Loucy (cell line): ENCODE measurements around the gene FNTB.
A peak's percentile ranks its signal among the peaks of the same experiment; 100 is the strongest.

Experiments used
- H2AFZ ChIP-seq: fragments of 200-600 bp; sonication (generic); 2 replicates; pipeline ENCODE4 v1.6.0; 2016; ENCODE audit warnings: antibody characterized with exemption, mild to moderate bottlenecking, low read length, moderate library complexity
- H3F3A ChIP-seq: fragments of 200-600 bp; 2 replicates; pipeline ENCODE4 v1.6.0; 2016; ENCODE audit warnings: antibody characterized with exemption, low read depth, mild to moderate bottlenecking
- H3K27me3 ChIP-seq: fragments of 200-600 bp; sonication (generic); 2 replicates; pipeline ENCODE4 v1.6.1; 2014; ENCODE audit warnings: low read length, mild to moderate bottlenecking; ENCODE audit not compliant: insufficient read depth, poor library complexity, severe bottlenecking
- H3K36me3 ChIP-seq: fragments of 200-600 bp; sonication (generic); 2 replicates; pipeline ENCODE4 v1.6.1; 2016; ENCODE audit warnings: low read length; ENCODE audit not compliant: insufficient read depth
- H3K4me1 ChIP-seq: fragments of 200-600 bp; sonication (generic); 2 replicates; pipeline ENCODE4 v1.5.1; 2014; ENCODE audit warnings: low read length, mild to moderate bottlenecking; ENCODE audit not compliant: insufficient read depth, poor library complexity, severe bottlenecking
- H3K4me2 ChIP-seq: fragments of 200-600 bp; sonication (generic); 2 replicates; pipeline ENCODE4 v1.6.0; 2014; ENCODE audit warnings: antibody characterized with exemption, low read length, low read depth, mild to moderate bottlenecking; ENCODE audit not compliant: poor library complexity, severe bottlenecking
- H3K4me3 ChIP-seq: fragments of 200-600 bp; sonication (generic); 2 replicates; pipeline ENCODE4 v1.5.1; 2014; ENCODE audit warnings: low read length, mild to moderate bottlenecking, mixed read lengths; ENCODE audit not compliant: poor library complexity, severe bottlenecking
- H3K79me2 ChIP-seq: fragments of 200-600 bp; sonication (generic); 2 replicates; pipeline ENCODE4 v1.6.1; 2014; ENCODE audit warnings: low read length; ENCODE audit not compliant: insufficient read depth
- H3K9ac ChIP-seq: fragments of 200-600 bp; sonication (generic); 2 replicates; pipeline ENCODE4 v1.6.0; 2014; ENCODE audit warnings: mild to moderate bottlenecking, low read depth, low read length, moderate library complexity; ENCODE audit not compliant: poor library complexity, severe bottlenecking
- H3K9me2 ChIP-seq: fragments of 200-600 bp; sonication (generic); replicated peaks from 2 replicates; pipeline ENCODE4 v1.6.1; 2016; ENCODE audit warnings: low read depth, low read length, mixed read lengths
- H3K9me3 ChIP-seq: fragments of 200-600 bp; sonication (generic); 2 replicates; pipeline ENCODE4 v1.6.1; 2014; ENCODE audit warnings: mild to moderate bottlenecking, antibody characterized with exemption, low read length, low read depth; ENCODE audit not compliant: insufficient read depth
- H4K20me1 ChIP-seq: fragments of 200-600 bp; sonication (generic); 2 replicates; pipeline ENCODE4 v1.6.0; 2014; ENCODE audit warnings: antibody characterized with exemption, low read length, mild to moderate bottlenecking; ENCODE audit not compliant: insufficient read depth, poor library complexity, severe bottlenecking
- EZH2phosphoT487 ChIP-seq: fragments of 200-600 bp; IDR thresholded peaks from 2 replicates; pipeline ENCODE4 v1.6.1; 2018; ENCODE audit warnings: antibody characterized with exemption, mild to moderate bottlenecking, moderate library complexity, borderline replicate concordance
- TF ChIP-seq, protein P1 (sequence below): fragments of 200-600 bp; sonication (generic); conservative IDR thresholded peaks from 2 replicates; pipeline ENCODE4 v1.5.1; 2014; ENCODE audit warnings: mild to moderate bottlenecking, antibody characterized with exemption, low read length

FNTB gene

GRCh38 chr14:65019944-65020566 is 33.4 kb downstream of the FNTB start:
- H3K4me2 ChIP-seq, result no peak overlapping the region
- no peaks in the 10 kb centered on the region for H3K9me3 ChIP-seq
- no peak overlapping the region for H3K9ac ChIP-seq
- 0 out of 2 replicates have a peak, but pooled peaks cover 4% of the 10 kb centered on the region for H3K79me2 ChIP-seq
- no peaks in the 10 kb centered on the region for H3F3A ChIP-seq
- TF ChIP-seq EZH2phosphoT487, result no peak
- TF ChIP-seq, protein P1, sequence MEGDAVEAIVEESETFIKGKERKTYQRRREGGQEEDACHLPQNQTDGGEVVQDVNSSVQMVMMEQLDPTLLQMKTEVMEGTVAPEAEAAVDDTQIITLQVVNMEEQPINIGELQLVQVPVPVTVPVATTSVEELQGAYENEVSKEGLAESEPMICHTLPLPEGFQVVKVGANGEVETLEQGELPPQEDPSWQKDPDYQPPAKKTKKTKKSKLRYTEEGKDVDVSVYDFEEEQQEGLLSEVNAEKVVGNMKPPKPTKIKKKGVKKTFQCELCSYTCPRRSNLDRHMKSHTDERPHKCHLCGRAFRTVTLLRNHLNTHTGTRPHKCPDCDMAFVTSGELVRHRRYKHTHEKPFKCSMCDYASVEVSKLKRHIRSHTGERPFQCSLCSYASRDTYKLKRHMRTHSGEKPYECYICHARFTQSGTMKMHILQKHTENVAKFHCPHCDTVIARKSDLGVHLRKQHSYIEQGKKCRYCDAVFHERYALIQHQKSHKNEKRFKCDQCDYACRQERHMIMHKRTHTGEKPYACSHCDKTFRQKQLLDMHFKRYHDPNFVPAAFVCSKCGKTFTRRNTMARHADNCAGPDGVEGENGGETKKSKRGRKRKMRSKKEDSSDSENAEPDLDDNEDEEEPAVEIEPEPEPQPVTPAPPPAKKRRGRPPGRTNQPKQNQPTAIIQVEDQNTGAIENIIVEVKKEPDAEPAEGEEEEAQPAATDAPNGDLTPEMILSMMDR, result peak; percentile 87
- peaks cover 4% of the 10 kb centered on the region for H3K4me1 ChIP-seq
- H3K36me3 ChIP-seq, result peaks cover 41% of the 10 kb centered on the region; the same call in 1 of the 2 replicates
- H4K20me1 ChIP-seq, result no peaks in the 10 kb centered on the region
- H3K4me3 ChIP-seq, result no peak overlapping the region
- H3K27me3 ChIP-seq, result no peaks in the 10 kb centered on the region
- no peak overlapping the region for H2AFZ ChIP-seq
- no peaks in the 10 kb centered on the region for H3K9me2 ChIP-seq

DNA sequence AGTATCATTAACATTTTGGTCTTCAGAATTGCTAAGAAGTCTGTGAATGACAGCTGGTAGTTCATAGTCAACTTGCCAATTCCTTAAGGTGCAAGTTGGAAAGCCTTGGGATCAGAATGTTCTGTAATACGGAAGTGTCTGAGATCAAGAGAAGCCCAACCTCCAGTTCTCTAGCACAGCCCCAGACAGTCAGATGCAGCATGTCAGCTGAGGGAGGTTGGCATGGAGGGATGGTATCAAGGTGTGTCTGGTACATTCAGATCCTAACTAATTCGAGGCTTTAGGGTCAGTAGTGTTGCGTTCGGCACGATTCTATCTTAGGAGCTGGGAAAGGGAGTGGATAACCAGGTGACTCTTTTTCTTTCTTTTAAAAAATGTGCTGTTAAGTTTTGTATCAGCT is 38.3 kb downstream of the FNTB start:
- Histone ChIP-seq H2AFZ (no peak overlapping the region), H3K36me3 (peaks cover 66% of the 10 kb centered on the region; the same call in 1 of the 2 replicates), H3K4me3 (no peak overlapping the region), H3K9ac (no peak overlapping the region), H3K9me3 (no peaks in the 10 kb centered on the region), H3K27me3 (no peaks in the 10 kb centered on the region), H3K9me2 (no peaks in the 10 kb centered on the region), H3F3A (no peaks in the 10 kb centered on the region), H3K4me1 (no peaks in the 10 kb centered on the region), H4K20me1 (no peaks in the 10 kb centered on the region), H3K79me2 (0 out of 2 replicates have a peak, but pooled peaks cover 5% of the 10 kb centered on the region), H3K4me2 (no peak overlapping the region)
- TF ChIP-seq EZH2phosphoT487, result no peak
- TF ChIP-seq, protein P1, result no peak

GRCh38 chr14:65025818-65026217 is 39.1 kb downstream of the FNTB start:
- H2AFZ ChIP-seq, result no peak overlapping the region
- no peaks in the 10 kb centered on the region for H3K9me2 ChIP-seq
- no peaks in the 10 kb centered on the region for H3K27me3 ChIP-seq
- H3K36me3 ChIP-seq, result peaks cover 74% of the 10 kb centered on the region; the same call in 1 of the 2 replicates
- H3K79me2 ChIP-seq, result 0 out of 2 replicates have a peak, but pooled peaks cover 5% of the 10 kb centered on the region
- H3K4me3 ChIP-seq, result no peak overlapping the region
- H3K9me3 ChIP-seq, result no peaks in the 10 kb centered on the region
- H3K9ac ChIP-seq, result no peak overlapping the region
- H3K4me1 ChIP-seq, result no peaks in the 10 kb centered on the region
- no peak for TF ChIP-seq EZH2phosphoT487
- TF ChIP-seq, protein P1, result no peak
- H3K4me2 ChIP-seq, result no peak overlapping the region
- no peaks in the 10 kb centered on the region for H4K20me1 ChIP-seq
- H3F3A ChIP-seq, result no peaks in the 10 kb centered on the region
